DMS153 treated with DMSO at 0.1 percent for 48 hours (cell line): ENCODE results near the gene EEF1A2.

Source experiments
- DNase-seq: peaks from one replicate; lab custom pipeline; 2025; ENCODE audit not compliant: unreplicated experiment; lab: John Stamatoyannopoulos, UW

The EEF1A2 gene

GRCh38 chr20:63537525-63538203 lies 38.8 kb upstream of the EEF1A2 start:
- DNase-seq = peak; percentile 53

- no peak for DNase-seq
These were observed 38.2 kb upstream of the EEF1A2 start, which contains the start of gene PTK6 for GRCh38 chr20:63536997-63537524. PTK6 (minus strand) TSS chr20:63537376; CDS start chr20:63537314, 62 bp downstream.

- no peak for DNase-seq
These were observed 37.5 kb upstream of the EEF1A2 start for GRCh38 chr20:63536241-63536977.

GRCh38 chr20:63534831-63535651 lies 36.2 kb upstream of the EEF1A2 start:
- no peak for DNase-seq

GRCh38 chr20:63534427-63534830 lies 35.5 kb upstream of the EEF1A2 start:
- no peak for DNase-seq

- DNase-seq = no peak
These were observed 35.0 kb upstream of the EEF1A2 start for GRCh38 chr20:63533871-63534393.

GRCh38 chr20:63533388-63533787 lies 34.5 kb upstream of the EEF1A2 start:
- no peak for DNase-seq

GRCh38 chr20:63532449-63532971 lies 33.6 kb upstream of the EEF1A2 start:
- no peak for DNase-seq

- no peak for DNase-seq
These were observed 33.0 kb upstream of the EEF1A2 start for GRCh38 chr20:63531686-63532448.

GRCh38 chr20:63530788-63531160 lies 31.9 kb upstream of the EEF1A2 start:
- no peak for DNase-seq

GRCh38 chr20:63529861-63530787 lies 31.2 kb upstream of the EEF1A2 start:
- DNase-seq = no peak

GRCh38 chr20:63529180-63529860 lies 30.4 kb upstream of the EEF1A2 start:
- DNase-seq = no peak

- DNase-seq = no peak
These were observed 28.3 kb upstream of the EEF1A2 start for GRCh38 chr20:63527184-63527583.

GRCh38 chr20:63525971-63526370 lies 27.1 kb upstream of the EEF1A2 start:
- DNase-seq = no peak

GRCh38 chr20:63525185-63525584 lies 26.3 kb upstream of the EEF1A2 start:
- no peak for DNase-seq

- no peak for DNase-seq
These were observed 24.2 kb upstream of the EEF1A2 start for GRCh38 chr20:63522981-63523611.

- DNase-seq = no peak
These were observed 23.4 kb upstream of the EEF1A2 start for GRCh38 chr20:63522091-63522868.
